IMR-90 (cell line): Measurements from ENCODE around the gene FBRS. TPM values are rescaled to one million over a fixed set of nuclear protein-coding genes. Genes with fewer than 3 reads are reported as not detected.
A peak's percentile ranks its signal among the peaks of the same experiment; 100 is the strongest.

Experiments used
- ATAC-seq: fragments of 200-7000 bp; cut with Tn5 transposase; 2 replicates; pipeline ENCODE4 v1.9.1; 2020; ENCODE audit warnings: low read depth, mild to moderate bottlenecking, moderate library complexity
- BruUV-seq: library from RNA; stranded (reverse); fragments of 400-500 nt; replicated peaks from 2 replicates; lab custom pipeline; 2021; lab: Mats Ljungman, UMichigan
- CTCF ChIA-PET: fragments of 300-600 bp; formaldehyde crosslinking; extraction: SDS; loops from one replicate; lab custom pipeline; 2021; ENCODE audit warnings: antibody characterized with exemption; lab: Yijun Ruan, JAX
- POLR2A ChIA-PET: fragments of 300-600 bp; sonication (Branson Sonifier 250); formaldehyde crosslinking; loops from one replicate; lab custom pipeline; 2022; ENCODE audit warnings: antibody characterized with exemption; ENCODE audit not compliant: unreplicated experiment; lab: Charles Lee
- DNase-seq: peaks from one replicate; pipeline ENCODE4 v3.0.0; 2013
- H2AFZ ChIP-seq: replicated peaks from 2 replicates; pipeline ENCODE3; 2013; ENCODE audit warnings: low read length, mild to moderate bottlenecking; ENCODE audit not compliant: poor library complexity
- H2AK5ac ChIP-seq: 2 replicates; pipeline ENCODE4 v1.6.1; 2013; ENCODE audit warnings: low read depth, low read length, inconsistent platforms
- H2AK9ac ChIP-seq: replicated peaks from 2 replicates; pipeline ENCODE3; 2013; ENCODE audit warnings: mild to moderate bottlenecking, low read depth, low read length, moderate library complexity; ENCODE audit not compliant: poor library complexity
- H2BK120ac ChIP-seq: 2 replicates; pipeline ENCODE4 v1.6.1; 2013; ENCODE audit warnings: low read depth, low read length, inconsistent platforms
- H2BK15ac ChIP-seq: 3 replicates; pipeline ENCODE4 v1.6.1; 2013; ENCODE audit warnings: low read depth, low read length, inconsistent platforms
- H2BK20ac ChIP-seq: 2 replicates; pipeline ENCODE4 v1.6.1; 2013; ENCODE audit warnings: low read depth, mild to moderate bottlenecking, inconsistent platforms, low read length, moderate library complexity
- H2BK5ac ChIP-seq: 2 replicates; pipeline ENCODE4 v1.6.1; 2013; ENCODE audit warnings: mild to moderate bottlenecking, low read depth, low read length, inconsistent platforms; ENCODE audit not compliant: poor library complexity, severe bottlenecking
- H3K14ac ChIP-seq: replicated peaks from 2 replicates; pipeline ENCODE4 v1.6.1; 2013; ENCODE audit warnings: low read depth, low read length, inconsistent platforms
- H3K18ac ChIP-seq: 2 replicates; pipeline ENCODE4 v1.6.1; 2013; ENCODE audit warnings: low read depth, low read length, control low read depth
- H3K23ac ChIP-seq: 2 replicates; pipeline ENCODE4 v1.6.1; 2013; ENCODE audit warnings: low read depth, low read length, inconsistent platforms
- H3K27ac ChIP-seq: 2 replicates; pipeline ENCODE4 v1.5.1; 2013; ENCODE audit warnings: mild to moderate bottlenecking, control low read depth, low read length; ENCODE audit not compliant: insufficient read depth
- H3K27me3 ChIP-seq: 2 replicates; pipeline ENCODE4 v1.6.1; 2013; ENCODE audit warnings: low read length; ENCODE audit not compliant: control insufficient read depth, insufficient read depth
- H3K36me3 ChIP-seq: 2 replicates; pipeline ENCODE4 v1.6.1; 2013; ENCODE audit warnings: low read length, mixed read lengths; ENCODE audit not compliant: control insufficient read depth, insufficient read depth
- H3K4ac ChIP-seq: 2 replicates; pipeline ENCODE4 v1.6.1; 2013; ENCODE audit warnings: low read depth, low read length, inconsistent platforms
- H3K4me1 ChIP-seq: 2 replicates; pipeline ENCODE4 v1.6.1; 2013; ENCODE audit warnings: low read length, mixed read lengths; ENCODE audit not compliant: control insufficient read depth, insufficient read depth
- H3K4me2 ChIP-seq: 2 replicates; pipeline ENCODE4 v1.6.1; 2013; ENCODE audit warnings: low read depth, mild to moderate bottlenecking, control low read depth, low read length, moderate library complexity
- H3K4me3 ChIP-seq: 2 replicates; pipeline ENCODE4 v1.5.1; 2013; ENCODE audit warnings: low read depth, mild to moderate bottlenecking, control low read depth, low read length, moderate library complexity; ENCODE audit not compliant: insufficient read depth
- H3K56ac ChIP-seq: 2 replicates; pipeline ENCODE4 v1.6.1; 2013; ENCODE audit warnings: low read length, inconsistent platforms; ENCODE audit not compliant: insufficient read depth; ENCODE audit errors: extremely low read depth
- H3K79me1 ChIP-seq, 2 experiments: 2 replicates each; pipeline ENCODE4 v1.6.1; 2013; ENCODE audit warnings: low read length in 2 of 2, inconsistent platforms in 1 of 2, low read depth in 1 of 2
- H3K9ac ChIP-seq: 2 replicates; pipeline ENCODE4 v1.6.1; 2013; ENCODE audit warnings: low read depth, low read length, control low read depth
- H3K9me1 ChIP-seq: 2 replicates; pipeline ENCODE4 v1.6.1; 2013; ENCODE audit warnings: low read length, inconsistent platforms; ENCODE audit not compliant: insufficient read depth
- H3K9me3 ChIP-seq: 2 replicates; pipeline ENCODE4 v1.6.1; 2013; ENCODE audit warnings: low read length; ENCODE audit not compliant: control insufficient read depth, insufficient read depth
- H4K20me1 ChIP-seq: 2 replicates; pipeline ENCODE4 v1.6.1; 2013; ENCODE audit warnings: low read length, inconsistent platforms; ENCODE audit not compliant: insufficient read depth
- H4K5ac ChIP-seq: 2 replicates; pipeline ENCODE4 v1.6.1; 2013; ENCODE audit warnings: mild to moderate bottlenecking, low read depth, low read length, control low read depth
- H4K8ac ChIP-seq, 2 experiments: 2 replicates each; pipeline ENCODE4 v1.6.1; 2013; ENCODE audit warnings: low read depth in 2 of 2, low read length in 2 of 2, control low read depth in 1 of 2, inconsistent platforms in 1 of 2
- H4K91ac ChIP-seq: 2 replicates; pipeline ENCODE4 v1.6.1; 2013; ENCODE audit warnings: low read depth, low read length, inconsistent platforms; ENCODE audit not compliant: insufficient read depth
- SMC3 ChIP-seq: fragments of 150-350 bp; IDR thresholded peaks from 2 replicates; pipeline ENCODE4 v1.6.1; 2016; ENCODE audit warnings: low read depth, mild to moderate bottlenecking, antibody characterized with exemption, low read length, moderate library complexity
- WGBS, 2 experiments: methylation state at CpG; one replicate each; pipeline versions ENCODE4 v1.1.5 to v1.1.7; 2013; ENCODE audit warnings: missing lambda C conversion rate in 2 of 2; ENCODE audit not compliant: insufficient read length in 1 of 2; ENCODE audit errors: extremely low coverage in 2 of 2; 5-methylcytosine and 5-hydroxymethylcytosine counted together
- dilution Hi-C: fragments of 300-500 bp; cut with HindIII; formaldehyde crosslinking; loops from one replicate; pipeline ENCODE4 v1.14.3; 2018; ENCODE audit warnings: low sequenced_read_pairs; ENCODE audit not compliant: unreplicated experiment
- in situ Hi-C: fragments of 300-500 bp; cut with MboI; formaldehyde crosslinking; loops from 3 replicates; pipeline ENCODE4 v1.14.3; 2019; ENCODE audit warnings: low sequenced_read_pairs, inconsistent platforms, mixed read lengths
- intact Hi-C: fragments of 100-400 bp; cut with micrococcal nuclease; formaldehyde crosslinking; loops from 2 replicates; pipeline ENCODE4 v1.10.0; 2022
- polyA plus RNA-seq, 3 experiments: library from polyadenylated mRNA; depleted of rRNA; stranded (reverse); fragments of >200 nt; gene quantifications; 2 replicates each; pipeline ENCODE4 v1.2.3, GENCODE V29; 2012; ENCODE audit warnings: low replicate concordance in 1 of 3
- total RNA-seq: library from RNA; depleted of rRNA; stranded (reverse); fragments of >200 nt; gene quantifications from 2 replicates; pipeline ENCODE4 v1.2.3, GENCODE V29; 2012

FBRS gene
- total and polyA plus RNA-seq, 2 of the 4 experiments (the other 2 are of a cell fraction), result 2.0 to 22.4 TPM

- H3K23ac ChIP-seq, result peak overlapping the region; percentile 81
- DNase-seq (no peak), ATAC-seq (no peak)
- in situ Hi-C loops (no loop called here), dilution Hi-C loops (no loop called here), intact Hi-C loops (no loop called here)
- peaks cover 5% of the 10 kb centered on the region; the same call in 1 of the 2 replicates for H3K9me1 ChIP-seq
- TF ChIP-seq SMC3, result no peak
- POLR2A ChIA-PET, result no interaction called here
- H4K20me1 ChIP-seq, result peaks cover 23% of the 10 kb centered on the region
- no peak overlapping the region for H2BK20ac ChIP-seq
- H3K18ac ChIP-seq, result peak overlapping the region; percentile 23; the same call in 1 of the 2 replicates
- CTCF ChIA-PET, result no interaction called here
- peaks cover 28 to 50% of the 10 kb centered on the region in 2 experiments for H3K79me1 ChIP-seq
- no TSS peak for BruUV-seq
- H2AK9ac ChIP-seq, result peak overlapping the region; percentile 62
- peak overlapping the region; percentile 53 to 88 for H4K8ac ChIP-seq
- H3K4me2 ChIP-seq, result peak overlapping the region; percentile 96
- no peaks in the 10 kb centered on the region for H3K27me3 ChIP-seq
- peak overlapping the region; percentile 39 for H3K56ac ChIP-seq
- H3K9me3 ChIP-seq, result no peaks in the 10 kb centered on the region
- peak overlapping the region; percentile 71 for H3K4ac ChIP-seq
- peaks cover 12% of the 10 kb centered on the region; the same call in 1 of the 2 replicates for H3K4me1 ChIP-seq
- H2BK120ac ChIP-seq, result no peak overlapping the region
- no peak overlapping the region for H2BK15ac ChIP-seq
- H4K91ac ChIP-seq, result peak overlapping the region; percentile 82
- H3K27ac ChIP-seq, result peak overlapping the region; percentile 66
- peak overlapping the region; percentile 31; the same call in 1 of the 2 replicates for H4K5ac ChIP-seq
- H3K9ac ChIP-seq, result peak overlapping the region; percentile 61
- peaks cover 43% of the 10 kb centered on the region for H3K36me3 ChIP-seq
- peak overlapping the region; percentile 99 for H2AFZ ChIP-seq
- peak overlapping the region; percentile 80 for H2AK5ac ChIP-seq
- H2BK5ac ChIP-seq, result peak overlapping the region; percentile 75
- peak overlapping the region; percentile 53 for H3K4me3 ChIP-seq
- WGBS, 2 experiments, result 38% methylated on average over 15 of the region's 32 CpGs; no CpG with 5 or more reads in 1 of the 2 experiments
- peak overlapping the region; percentile 78 for H3K14ac ChIP-seq
Measured at GRCh38 chr16:30656974-30657865, 1.0 kb upstream of the FBRS start.
